Measurements from ENCODE around the gene S100A13. TPM values are rescaled to one million over a fixed set of nuclear protein-coding genes. Genes with fewer than 3 reads are reported as not detected.

Gene S100A13
- 81.7 and 205 TPM in 2 replicates for total RNA-seq

GRCh38 chr1:153626904-153627714 is at the start of gene S100A13:
Gene S100A13, minus strand, starts transcription at chr1:153627505. Its CDS starts 1,033 bp downstream, at chr1:153626472.

GRCh38 chr1:153670859-153671627 is 43.7 kb upstream of the S100A13 start, which contains the start of gene ILF2:
Gene ILF2, minus strand, starts transcription at chr1:153670993. Its CDS starts 71 bp downstream, at chr1:153670922.

GRCh38 chr1:153658400-153659174 is 31.3 kb upstream of the S100A13 start, which contains the start of gene SNAPIN:
Gene SNAPIN, plus strand, starts transcription at chr1:153658703. Its CDS starts 41 bp downstream, at chr1:153658744.

GRCh38 chr1:153633754-153634665 is 6.7 kb upstream of the S100A13 start, which contains the start of gene CHTOP:
Gene CHTOP, plus strand, starts transcription at chr1:153634066. Its CDS starts 2,523 bp downstream, at chr1:153636589.

GRCh38 chr1:153627715-153628626 is 666 bp upstream of the S100A13 start, which contains the start of gene S100A1:
Gene S100A1, plus strand, starts transcription at chr1:153628434. Its CDS starts 2,088 bp downstream, at chr1:153630522.

GRCh38 chr1:153616144-153616916 is 11.0 kb downstream of the S100A13 start, which contains the start of gene S100A14:
Gene S100A14, minus strand, starts transcription at chr1:153616325. Its CDS starts 467 bp downstream, at chr1:153615858.

GRCh38 chr1:153612755-153613331 is 14.5 kb downstream of the S100A13 start, which contains the start of gene S100A16:
Gene S100A16, minus strand, starts transcription at chr1:153613137. Its CDS starts 4,986 bp downstream, at chr1:153608151.

Other genes with a start within 250 kb of the S100A13 start
- not detected in 2 replicates for gene S100A8, start 236.4 kb downstream of the S100A13 start, total RNA-seq
- not detected in 2 replicates for gene S100A7A, start 211.0 kb downstream of the S100A13 start, total RNA-seq
- gene S100A7, start 166.9 kb downstream of the S100A13 start, total RNA-seq = not detected in 2 replicates
- gene S100A6, start 91.5 kb downstream of the S100A13 start, total RNA-seq = 1,776 and 1,851 TPM in 2 replicates
- gene S100A5, start 86.6 kb downstream of the S100A13 start, total RNA-seq = not detected in 2 replicates
- 514 and 844 TPM in 2 replicates for gene S100A4, start 81.7 kb downstream of the S100A13 start, total RNA-seq
- 2.8 and 8.6 TPM in 2 replicates for gene S100A3, start 78.2 kb downstream of the S100A13 start, total RNA-seq
- gene S100A2, start 61.7 kb downstream of the S100A13 start, total RNA-seq = 3.3 and 6.0 TPM in 2 replicates
- 255 and 277 TPM in 2 replicates for gene S100A16, start 14.4 kb downstream of the S100A13 start, total RNA-seq
- 0.33 TPM in 1 of 2 replicates, not detected in the other for gene S100A14, start 11.2 kb downstream of the S100A13 start, total RNA-seq
- 0.17 TPM in 1 of 2 replicates, not detected in the other for gene S100A1, start 929 bp upstream of the S100A13 start, total RNA-seq
- gene CHTOP, start 6.6 kb upstream of the S100A13 start, total RNA-seq = 23.0 and 33.6 TPM in 2 replicates
- 65.5 and 73.7 TPM in 2 replicates for gene SNAPIN, start 31.2 kb upstream of the S100A13 start, total RNA-seq
- gene ILF2, start 43.5 kb upstream of the S100A13 start, total RNA-seq = 148 and 229 TPM in 2 replicates
- 0.58 and 2.6 TPM in 2 replicates for gene NPR1, start 51.2 kb upstream of the S100A13 start, total RNA-seq
- gene INTS3, start 100.5 kb upstream of the S100A13 start, total RNA-seq = 45.1 and 52.9 TPM in 2 replicates
- gene SLC27A3, start 147.9 kb upstream of the S100A13 start, total RNA-seq = 18.0 and 35.6 TPM in 2 replicates